T47D (cell line): ENCODE data around the gene MACROH2A1.

ENCODE experiments used
- DNase-seq, 2 experiments: peaks; one replicate each; pipeline versions ENCODE4 v3.0.0 to v3.0.0-alpha.2; 2011 to 2012; ENCODE audit warnings: low read depth in 1 of 2, low spot score in 1 of 2
- JUND ChIP-seq: IDR thresholded peaks from 2 replicates; pipeline ENCODE4 v1.6.1; 2012; ENCODE audit warnings: low read depth
- in situ Hi-C: cut with HindIII; loops from 2 replicates; pipeline ENCODE4 v1.10.0; 2016; ENCODE audit warnings: low sequenced_read_pairs, low pct_unique_long_range_greater_than_20kb

The MACROH2A1 gene

GRCh38 chr5:135294793-135295192 lies 104.2 kb downstream of the MACROH2A1 start:
- in situ Hi-C loops, result no loop called here
- no peak for DNase-seq
- TF ChIP-seq JUND, result no peak

GRCh38 chr5:135289651-135290050 lies 109.4 kb downstream of the MACROH2A1 start:
- in situ Hi-C loops, result no loop called here
- no peak for TF ChIP-seq JUND
- DNase-seq, result no peak

- no peak for TF ChIP-seq JUND
- in situ Hi-C loops, result no loop called here
- DNase-seq, result no peak
Measured at GRCh38 chr5:135287551-135287950, 111.5 kb downstream of the MACROH2A1 start.
